Testis (tissue), 2 donors: Measurements from ENCODE around the gene RHOH.

Source experiments
- POLR2A ChIP-seq: fragments of 450-650 bp; IDR thresholded peaks from one replicate; pipeline ENCODE4 v1.6.1; 2017; ENCODE audit warnings: antibody characterized with exemption, mild to moderate bottlenecking, moderate library complexity
- TF ChIP-seq, protein P1 (sequence below), 3 experiments: fragments of 450-650 bp in 2 of 3; fragments of 200-600 bp in 1 of 3; sonication (generic) in 1 of 3; IDR thresholded peaks; one replicate each; pipeline ENCODE4 v1.5.1; 2016 to 2019; ENCODE audit warnings: antibody characterized with exemption in 3 of 3, mild to moderate bottlenecking in 2 of 3, moderate library complexity in 1 of 3

- TF ChIP-seq, protein P1, sequence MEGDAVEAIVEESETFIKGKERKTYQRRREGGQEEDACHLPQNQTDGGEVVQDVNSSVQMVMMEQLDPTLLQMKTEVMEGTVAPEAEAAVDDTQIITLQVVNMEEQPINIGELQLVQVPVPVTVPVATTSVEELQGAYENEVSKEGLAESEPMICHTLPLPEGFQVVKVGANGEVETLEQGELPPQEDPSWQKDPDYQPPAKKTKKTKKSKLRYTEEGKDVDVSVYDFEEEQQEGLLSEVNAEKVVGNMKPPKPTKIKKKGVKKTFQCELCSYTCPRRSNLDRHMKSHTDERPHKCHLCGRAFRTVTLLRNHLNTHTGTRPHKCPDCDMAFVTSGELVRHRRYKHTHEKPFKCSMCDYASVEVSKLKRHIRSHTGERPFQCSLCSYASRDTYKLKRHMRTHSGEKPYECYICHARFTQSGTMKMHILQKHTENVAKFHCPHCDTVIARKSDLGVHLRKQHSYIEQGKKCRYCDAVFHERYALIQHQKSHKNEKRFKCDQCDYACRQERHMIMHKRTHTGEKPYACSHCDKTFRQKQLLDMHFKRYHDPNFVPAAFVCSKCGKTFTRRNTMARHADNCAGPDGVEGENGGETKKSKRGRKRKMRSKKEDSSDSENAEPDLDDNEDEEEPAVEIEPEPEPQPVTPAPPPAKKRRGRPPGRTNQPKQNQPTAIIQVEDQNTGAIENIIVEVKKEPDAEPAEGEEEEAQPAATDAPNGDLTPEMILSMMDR (IDR thresholded peaks at IDR 0.05) = no peak
- TF ChIP-seq POLR2A = no peak
Observed at GRCh38 chr4:40205259-40206198, 8.7 kb downstream of the RHOH start.
